HL-60/S4 (cell line): ENCODE measurements around the gene OR10A5.
"Not testable (repeated sequence)": the region's sequence is repeated elsewhere in the genome, so short reads cannot be mapped to it uniquely, and the experiment has no call there.

Experiments used
- in situ Hi-C: fragments of 300-500 bp; cut with MboI; formaldehyde crosslinking; loops from 2 replicates; pipeline ENCODE4 v1.14.3; 2022; ENCODE audit warnings: low sequenced_read_pairs

OR10A5 gene

GRCh38 chr11:6845383-6845782, at the start of gene OR10A5:
Gene OR10A5 (plus strand): TSS chr11:6845683. CDS start chr11:6845683, 0 bp downstream.
- in situ Hi-C loops, result no loop called here

- in situ Hi-C loops, result no loop called here
These were observed 46.1 kb upstream of the OR10A5 start, which contains the start of gene OR6A2 for GRCh38 chr11:6799402-6799801. Gene OR6A2 (minus strand): TSS chr11:6799689. CDS start chr11:6795708, 3,981 bp downstream.

- in situ Hi-C loops, result not testable (repeated sequence)
These were observed 44.4 kb upstream of the OR10A5 start for GRCh38 chr11:6801075-6801474.

- in situ Hi-C loops, result no loop called here
These were observed 33.0 kb upstream of the OR10A5 start for GRCh38 chr11:6812390-6813005.

GRCh38 chr11:6813656-6814055, 31.8 kb upstream of the OR10A5 start:
- in situ Hi-C loops, result no loop called here

- in situ Hi-C loops, result no loop called here
These were observed 27.8 kb upstream of the OR10A5 start for GRCh38 chr11:6817694-6818093.

- in situ Hi-C loops, result no loop called here
These were observed 26.5 kb upstream of the OR10A5 start for GRCh38 chr11:6818967-6819366.

GRCh38 chr11:6824136-6824823, 21.2 kb upstream of the OR10A5 start:
- in situ Hi-C loops, result no loop called here

- in situ Hi-C loops, result no loop called here
These were observed 20.2 kb upstream of the OR10A5 start for GRCh38 chr11:6825231-6825744.

- in situ Hi-C loops, result no loop called here
These were observed 17.4 kb upstream of the OR10A5 start for GRCh38 chr11:6828103-6828502.

GRCh38 chr11:6833356-6833755, 12.1 kb upstream of the OR10A5 start:
- in situ Hi-C loops, result no loop called here

- in situ Hi-C loops, result no loop called here
These were observed 11.5 kb upstream of the OR10A5 start for GRCh38 chr11:6834021-6834420.

- in situ Hi-C loops, result no loop called here
These were observed 3.8 kb upstream of the OR10A5 start for GRCh38 chr11:6841694-6842093.

- in situ Hi-C loops, result no loop called here
These were observed 1.8 kb upstream of the OR10A5 start for GRCh38 chr11:6843670-6844069.

- in situ Hi-C loops, result no loop called here
These were observed 1.1 kb upstream of the OR10A5 start for GRCh38 chr11:6844356-6844755.

- in situ Hi-C loops, result no loop called here
These were observed 5.0 kb downstream of the OR10A5 start for GRCh38 chr11:6850526-6850925.

GRCh38 chr11:6854801-6855200, 9.3 kb downstream of the OR10A5 start:
- in situ Hi-C loops, result not testable (repeated sequence)

- in situ Hi-C loops, result no loop called here
These were observed 10.6 kb downstream of the OR10A5 start for GRCh38 chr11:6855971-6856541.

- in situ Hi-C loops, result no loop called here
These were observed 11.4 kb downstream of the OR10A5 start for GRCh38 chr11:6856871-6857270.

GRCh38 chr11:6862961-6863360, 17.5 kb downstream of the OR10A5 start, which contains the start of gene OR10A2:
Gene OR10A2 (plus strand): TSS chr11:6863057. CDS start chr11:6869755, 6,698 bp downstream.
- in situ Hi-C loops, result no loop called here

GRCh38 chr11:6864438-6864837, 19.0 kb downstream of the OR10A5 start:
- in situ Hi-C loops, result no loop called here

GRCh38 chr11:6871278-6871677, 25.8 kb downstream of the OR10A5 start:
- in situ Hi-C loops, result no loop called here
